K562 (cell line): ENCODE results near the gene GNPTAB. TPM values are rescaled to one million over a fixed set of nuclear protein-coding genes. Genes with fewer than 3 reads are reported as not detected.
"Not testable (repeated sequence)": the region's sequence is repeated elsewhere in the genome, so short reads cannot be mapped to it uniquely, and the experiment has no call there.

ENCODE experiments used
- ATAC-seq: fragments of 200-7000 bp; cut with Tn5 transposase; 3 replicates; pipeline ENCODE4 v1.9.1; 2020; ENCODE audit warnings: moderate library complexity
- BruUV-seq: library from RNA; stranded (reverse); fragments of 400-500 nt; replicated peaks from 2 replicates; lab custom pipeline; 2021; lab: Mats Ljungman, UMichigan
- CTCF ChIA-PET: fragments of 300-600 bp; formaldehyde crosslinking; extraction: SDS; loops from one replicate; lab custom pipeline; 2021; ENCODE audit warnings: low intra/inter-chr PET ratio; lab: Yijun Ruan, JAX
- POLR2A ChIA-PET: fragments of 300-600, 350-650 bp; sonication (Branson Sonifier 250); formaldehyde crosslinking; extraction: SDS; loops from one replicate; lab custom pipeline; 2021; ENCODE audit warnings: antibody characterized with exemption, inconsistent platforms; lab: Yijun Ruan, JAX
- DNase-seq, 4 experiments: peaks; one replicate each; pipeline versions ENCODE4 v3.0.0 to v3.0.0-alpha.2; 2011 to 2018; ENCODE audit warnings: low spot score in 3 of 4, mixed read lengths in 3 of 4; ENCODE audit errors: extremely low read depth in 1 of 4
- FAIRE-seq: peaks from 2 replicates; lab custom pipeline; 2011; peaks lifted over from hg19 to GRCh38; lab: Jason Lieb, UNC
- H2AFZ ChIP-seq: 2 replicates; pipeline ENCODE4 v1.6.0; 2011; ENCODE audit warnings: low read depth, low read length, control low read depth, inconsistent platforms
- H3K27ac ChIP-seq: fragments of 200-600 bp; 3 replicates; pipeline ENCODE4 v1.8.0; 2011; ENCODE audit warnings: low read depth, mild to moderate bottlenecking, control low read depth, inconsistent platforms, low read length, moderate library complexity, mixed read lengths; ENCODE audit errors: extremely low read depth
- H3K27me3 ChIP-seq, 2 experiments: fragments of 300-600 bp in 1 of 2; 2 replicates in 1 of 2; 3 replicates in 1 of 2; pipeline versions ENCODE4 v1.6.0 to v1.8.0; 2011; ENCODE audit warnings: inconsistent platforms in 2 of 2, low read length in 2 of 2, mild to moderate bottlenecking in 1 of 2, mixed read lengths in 1 of 2, moderate library complexity in 1 of 2; ENCODE audit not compliant: control insufficient read depth in 2 of 2, insufficient read depth in 2 of 2
- H3K36me3 ChIP-seq: fragments of 300-600 bp; 3 replicates; pipeline ENCODE4 v1.8.0; 2011; ENCODE audit warnings: mild to moderate bottlenecking, low read length, inconsistent platforms; ENCODE audit not compliant: control insufficient read depth, insufficient read depth
- H3K4me1 ChIP-seq, 2 experiments: fragments of 200-600 bp in 1 of 2; replicated peaks in 1 of 2; 2 replicates in 1 of 2; 3 replicates in 1 of 2; pipeline versions ENCODE4 v1.5.1 to v1.8.0; 2011; ENCODE audit warnings: inconsistent platforms in 2 of 2, low read length in 2 of 2, mild to moderate bottlenecking in 1 of 2, mixed read lengths in 1 of 2, moderate library complexity in 1 of 2; ENCODE audit not compliant: control insufficient read depth in 2 of 2, insufficient read depth in 2 of 2
- H3K4me2 ChIP-seq: 2 replicates; pipeline ENCODE4 v1.6.1; 2011; ENCODE audit warnings: low read length, control low read depth, inconsistent platforms, mixed read lengths; ENCODE audit not compliant: insufficient read depth
- H3K4me3 ChIP-seq: fragments of 200-600 bp; sonication (generic), shearing (Covaris generic); 2 replicates; pipeline ENCODE4 v1.5.1; 2016; ENCODE audit warnings: control low read depth, inconsistent platforms
- H3K79me2 ChIP-seq: fragments of 200-600 bp; 3 replicates; pipeline ENCODE4 v1.8.0; 2011; ENCODE audit warnings: low read length, inconsistent platforms; ENCODE audit not compliant: control insufficient read depth, insufficient read depth
- H3K9ac ChIP-seq, 2 experiments: 2 replicates each; pipeline versions ENCODE4 v1.6.0 to v1.6.1; 2011; ENCODE audit warnings: low read depth in 2 of 2, low read length in 2 of 2, control low read depth in 1 of 2, inconsistent platforms in 1 of 2, mild to moderate bottlenecking in 1 of 2, mixed read lengths in 1 of 2; ENCODE audit not compliant: insufficient read depth in 1 of 2
- H3K9me1 ChIP-seq: one replicate; pipeline ENCODE4 v1.6.0; 2011; ENCODE audit warnings: inconsistent platforms, mild to moderate bottlenecking, low read length, moderate library complexity; ENCODE audit not compliant: control insufficient read depth, insufficient read depth
- H3K9me3 ChIP-seq: replicated peaks from 2 replicates; pipeline ENCODE4 v1.5.1; 2011; ENCODE audit warnings: low read depth, low read length, inconsistent platforms; ENCODE audit not compliant: control insufficient read depth, insufficient read depth
- H4K20me1 ChIP-seq: replicated peaks from 2 replicates; pipeline ENCODE4 v1.6.1; 2011; ENCODE audit warnings: low read length, inconsistent platforms, mixed read lengths; ENCODE audit not compliant: control insufficient read depth, insufficient read depth
- CEBPB ChIP-seq: fragments of 450-650 bp; IDR thresholded peaks from 2 replicates; pipeline ENCODE4 v1.6.1; 2016; ENCODE audit warnings: missing genetic modification characterization, missing compliant biosample characterization
- DPF2 ChIP-seq: fragments of 450-650 bp; IDR thresholded peaks from 2 replicates; pipeline ENCODE4 v1.6.1; 2016
- PBX2 ChIP-seq, 2 experiments: IDR thresholded peaks in 1 of 2; conservative IDR thresholded peaks in 1 of 2; 2 replicates each; pipeline ENCODE4 v1.6.1; 2016; ENCODE audit warnings: low read depth in 2 of 2, mild to moderate bottlenecking in 1 of 2, missing compliant biosample characterization in 1 of 2, missing genetic modification characterization in 1 of 2, moderate library complexity in 1 of 2
- ZNF589 ChIP-seq: fragments of 200-800 bp; sonication (Bioruptor generic); IDR thresholded peaks from 2 replicates; pipeline ENCODE4 v1.6.1; 2016; ENCODE audit warnings: low read depth, missing genetic modification characterization, missing compliant biosample characterization
- WGBS: fragments of 100-300 bp; shearing (Covaris generic); methylation state at CpG from one replicate; pipeline ENCODE4 v1.1.6; 2016; ENCODE audit warnings: low coverage, mixed read lengths; ENCODE audit not compliant: insufficient coverage; ENCODE audit errors: missing lambda C conversion rate; 5-methylcytosine and 5-hydroxymethylcytosine counted together
- in situ Hi-C: fragments of 300-500 bp; cut with MboI; formaldehyde crosslinking; loops from 4 replicates; pipeline ENCODE4 v1.15.0; 2018; ENCODE audit warnings: inconsistent platforms, mixed read lengths
- intact Hi-C: fragments of 100-400 bp; cut with micrococcal nuclease; formaldehyde crosslinking; loops from 2 replicates; pipeline ENCODE4 v1.14.2; 2022
- polyA plus RNA-seq, 8 experiments: library from polyadenylated mRNA; depleted of rRNA in 4 of 8; stranded (reverse) in 5 of 8; unstranded in 3 of 8; fragments of >200 nt; fragmentation: Nextera tagmentation in 2 of 8; fragmentation: Illumina TruSeq in 1 of 8; extraction: Ambion mirVana in 2 of 8; extraction: Trizol in 1 of 8; gene quantifications; 2 replicates each; pipeline versions ENCODE4 v1.2.1 to v1.2.3, GENCODE V29; 2011 to 2014; ENCODE audit warnings: inconsistent platforms in 1 of 8, missing spikeins in 1 of 8
- total RNA-seq, 7 experiments: library from RNA; depleted of rRNA in 6 of 7; stranded (reverse); fragments of >200 nt in 6 of 7; fragmentation: Illumina TruSeq in 2 of 7; extraction: Trizol in 2 of 7; gene quantifications; 2 replicates each; pipeline versions ENCODE4 v1.2.1 to v1.2.3, GENCODE V29; 2011 to 2021; ENCODE audit warnings: low replicate concordance in 1 of 7

Gene GNPTAB
- total and polyA plus RNA-seq, 9 of the 15 experiments (the other 6 are each of a cell fraction or from before 2014, with no cell fraction given), result 5.9 to 23.2 (median 19.3) TPM

- TF ChIP-seq DPF2 (peak; percentile 26; the same call in 1 of the 2 replicates), CEBPB (tag) (peak; percentile 77), ZNF589 (CRISPR knock-in tag) (no peak), PBX2 (CRISPR knock-in tag; IDR thresholded peaks at IDR 0.05; ENCODE audit: low read depth) (no peak), PBX2 (tag; conservative IDR thresholded peaks at IDR 0.05; ENCODE audit: low read depth) (peak; percentile 94)
- TF ChIP-seq, all 486 proteins: peak for 14
Observed at GRCh38 chr12:101857043-101857558, 26.3 kb upstream of the GNPTAB start (continued).

DNA sequence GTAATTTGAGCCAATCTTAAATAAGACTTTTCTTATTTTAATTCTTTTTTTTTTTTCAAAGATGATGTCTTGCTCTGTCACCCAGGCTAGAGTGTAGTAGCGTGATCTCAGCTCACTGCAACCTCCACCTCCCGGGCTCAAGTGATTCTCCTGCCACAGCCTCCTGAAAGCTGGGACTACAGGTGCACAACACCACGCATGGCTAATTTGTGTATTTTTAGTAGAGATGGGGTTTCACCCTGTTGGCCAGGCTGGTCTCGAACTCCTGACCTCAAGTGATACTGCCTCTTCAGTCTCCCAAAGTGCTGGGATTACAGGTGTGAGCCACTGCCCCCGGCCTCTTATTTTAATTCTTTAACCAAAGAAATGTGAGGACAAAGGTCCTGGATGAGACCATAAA is 25.9 kb upstream of the GNPTAB start:
- Histone ChIP-seq H3K27ac (peak overlapping the region; percentile 85; the same call in 2 of the 3 replicates), H3K4me1 (peaks cover 19 to 37% of the 10 kb centered on the region in 2 experiments), H2AFZ (peak overlapping the region; percentile 92; the same call in 1 of the 2 replicates)
- in situ Hi-C loops, FAIRE-seq, H3K4me2 ChIP-seq, CTCF ChIA-PET, H3K79me2 ChIP-seq, H3K36me3 ChIP-seq, H3K4me3 ChIP-seq, intact Hi-C loops, ATAC-seq, H3K9me1 ChIP-seq, BruUV-seq, H3K9me3 ChIP-seq, DNase-seq, H4K20me1 ChIP-seq, H3K27me3 ChIP-seq, H3K9ac ChIP-seq: not testable (repeated sequence)
- 86% methylated on average over 5 of the region's 5 CpGs for WGBS
- POLR2A ChIA-PET, result interaction anchor here (0.6 to 1.5 kb wide), 4 partner anchors 8 to 26 kb away, joined by 4 read pairs; partner anchors contain the start of genes DRAM1 and GNPTAB
